GM20000 (cell line): Measurements from ENCODE around the gene FITM2.
A peak's percentile ranks its signal among the peaks of the same experiment; 100 is the strongest.

Experiments
- DNase-seq: peaks from one replicate; pipeline ENCODE4 v3.0.0; 2012; ENCODE audit warnings: low spot score
- TF ChIP-seq, protein P1 (sequence below): IDR thresholded peaks from 2 replicates; pipeline ENCODE4 v1.5.1; 2012; ENCODE audit warnings: mild to moderate bottlenecking, control low read depth; ENCODE audit errors: extremely low read depth, missing control alignments

Gene FITM2, protein sequence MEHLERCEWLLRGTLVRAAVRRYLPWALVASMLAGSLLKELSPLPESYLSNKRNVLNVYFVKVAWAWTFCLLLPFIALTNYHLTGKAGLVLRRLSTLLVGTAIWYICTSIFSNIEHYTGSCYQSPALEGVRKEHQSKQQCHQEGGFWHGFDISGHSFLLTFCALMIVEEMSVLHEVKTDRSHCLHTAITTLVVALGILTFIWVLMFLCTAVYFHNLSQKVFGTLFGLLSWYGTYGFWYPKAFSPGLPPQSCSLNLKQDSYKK

DNA sequence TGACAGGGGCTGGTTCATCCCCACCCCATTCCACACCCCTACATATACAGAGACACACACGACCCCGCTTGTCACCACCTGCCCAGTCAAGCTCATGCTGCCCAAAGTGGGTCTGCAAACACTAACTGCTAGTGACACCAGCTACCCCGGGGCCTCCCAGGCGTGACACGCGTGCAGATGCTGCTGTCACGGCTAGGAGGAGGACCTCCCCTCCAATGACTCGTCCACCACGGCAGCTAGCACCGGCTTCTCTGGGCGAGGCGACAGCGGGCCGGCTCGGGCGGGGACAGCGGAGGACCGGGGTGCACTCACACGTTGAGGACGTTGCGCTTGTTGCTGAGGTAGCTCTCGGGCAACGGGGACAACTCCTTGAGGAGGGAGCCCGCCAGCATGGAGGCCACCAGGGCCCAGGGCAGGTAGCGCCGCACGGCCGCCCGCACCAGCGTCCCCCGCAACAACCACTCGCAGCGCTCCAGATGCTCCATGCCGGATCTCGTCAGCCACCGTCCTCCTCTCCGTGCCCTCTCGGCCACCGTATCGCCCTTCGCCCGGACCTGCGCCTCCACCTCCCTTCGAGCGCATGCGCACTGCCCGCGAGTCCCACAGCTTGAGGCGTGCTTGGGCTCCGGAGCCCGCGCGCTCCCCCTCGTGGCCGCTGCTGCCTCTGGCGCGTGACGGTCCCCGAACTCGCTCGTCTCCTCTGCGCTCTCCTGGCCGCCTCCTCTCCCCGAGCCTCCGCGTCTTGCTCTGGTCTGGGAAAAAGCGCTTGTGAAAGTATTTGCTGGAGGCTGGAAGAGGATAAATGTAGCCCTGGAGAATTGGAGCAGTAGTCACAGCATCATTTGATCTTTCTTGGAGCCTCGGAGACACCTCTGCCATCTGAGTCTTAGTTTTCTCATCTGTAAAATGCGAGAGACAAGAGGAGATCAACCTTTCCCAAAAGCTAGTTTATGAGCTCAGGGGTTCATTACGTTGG is at the start of gene FITM2:
TSS of gene FITM2 (minus strand) at position 539 of the 976 bp plus-strand sequence. CDS start at position 485, 54 bp downstream.
- TF ChIP-seq, protein P1, sequence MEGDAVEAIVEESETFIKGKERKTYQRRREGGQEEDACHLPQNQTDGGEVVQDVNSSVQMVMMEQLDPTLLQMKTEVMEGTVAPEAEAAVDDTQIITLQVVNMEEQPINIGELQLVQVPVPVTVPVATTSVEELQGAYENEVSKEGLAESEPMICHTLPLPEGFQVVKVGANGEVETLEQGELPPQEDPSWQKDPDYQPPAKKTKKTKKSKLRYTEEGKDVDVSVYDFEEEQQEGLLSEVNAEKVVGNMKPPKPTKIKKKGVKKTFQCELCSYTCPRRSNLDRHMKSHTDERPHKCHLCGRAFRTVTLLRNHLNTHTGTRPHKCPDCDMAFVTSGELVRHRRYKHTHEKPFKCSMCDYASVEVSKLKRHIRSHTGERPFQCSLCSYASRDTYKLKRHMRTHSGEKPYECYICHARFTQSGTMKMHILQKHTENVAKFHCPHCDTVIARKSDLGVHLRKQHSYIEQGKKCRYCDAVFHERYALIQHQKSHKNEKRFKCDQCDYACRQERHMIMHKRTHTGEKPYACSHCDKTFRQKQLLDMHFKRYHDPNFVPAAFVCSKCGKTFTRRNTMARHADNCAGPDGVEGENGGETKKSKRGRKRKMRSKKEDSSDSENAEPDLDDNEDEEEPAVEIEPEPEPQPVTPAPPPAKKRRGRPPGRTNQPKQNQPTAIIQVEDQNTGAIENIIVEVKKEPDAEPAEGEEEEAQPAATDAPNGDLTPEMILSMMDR: peak; percentile 90
- DNase-seq: peak; percentile 99

DNA sequence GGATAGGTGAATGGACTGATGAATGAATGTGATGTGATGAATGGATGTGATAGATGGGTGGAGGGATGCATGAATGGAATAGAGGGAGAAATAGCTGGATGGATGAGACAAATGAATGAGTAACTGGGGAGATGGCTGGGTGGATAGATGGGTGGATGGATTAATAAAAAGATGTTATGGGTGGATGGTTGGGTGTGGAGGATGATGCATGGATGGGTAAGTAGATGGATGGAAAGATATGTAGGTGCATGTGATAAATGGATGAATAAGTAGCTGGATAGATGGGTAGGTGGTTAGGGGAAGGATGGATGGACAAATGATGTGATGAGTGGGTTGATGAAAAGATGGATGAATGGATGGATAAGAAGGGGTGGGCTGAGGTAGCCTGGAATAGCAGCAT is 49.2 kb upstream of the FITM2 start:
- TF ChIP-seq, protein P1: no peak
- no peak for DNase-seq

DNA sequence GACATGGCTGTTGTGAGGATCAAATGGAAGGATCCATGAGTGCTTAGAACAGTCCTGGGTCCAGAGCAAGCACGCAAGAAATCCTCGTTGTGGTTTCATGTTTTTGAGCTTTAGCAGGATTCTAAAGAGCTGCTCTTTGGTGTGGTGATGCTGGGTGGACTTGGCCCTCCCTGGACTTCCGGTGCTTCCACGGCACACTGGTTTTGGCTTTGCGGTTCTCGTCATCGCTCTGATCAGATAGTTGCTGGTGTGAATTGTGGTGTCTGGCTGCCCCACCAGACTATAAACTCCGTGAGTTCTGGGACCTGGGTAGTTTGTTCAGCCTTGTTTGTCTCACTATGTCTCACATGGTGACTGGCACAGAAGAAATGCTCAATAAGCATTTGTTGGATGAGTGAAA is 47.8 kb upstream of the FITM2 start:
- no peak for DNase-seq
- TF ChIP-seq, protein P1: no peak

DNA sequence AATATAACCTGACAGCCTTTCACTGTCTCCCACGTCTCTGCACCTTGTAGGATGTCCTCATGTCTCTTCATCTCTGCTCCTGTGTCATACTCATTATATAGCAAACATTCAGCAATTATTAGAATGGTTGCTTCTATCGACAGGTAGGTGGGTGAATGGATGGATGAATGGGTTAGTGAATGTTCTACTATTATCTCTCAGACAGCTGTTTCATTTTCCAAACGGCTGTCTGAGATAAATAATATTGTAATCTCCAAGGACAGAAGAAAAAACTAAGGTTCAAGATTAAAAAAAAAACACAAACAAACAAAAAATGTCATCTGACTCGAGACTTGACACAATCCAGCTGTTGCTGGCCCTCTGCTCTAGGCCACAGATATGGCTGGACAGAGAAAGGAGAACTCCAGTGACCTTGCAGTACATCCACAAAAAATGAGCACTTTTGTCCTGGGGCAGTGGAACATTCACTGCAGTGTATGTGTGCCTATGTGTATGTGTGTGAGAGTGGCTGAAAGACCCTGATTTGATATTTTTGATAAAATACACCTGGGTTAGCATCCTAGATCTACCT is 46.6 kb upstream of the FITM2 start:
- TF ChIP-seq, protein P1: no peak

DNA sequence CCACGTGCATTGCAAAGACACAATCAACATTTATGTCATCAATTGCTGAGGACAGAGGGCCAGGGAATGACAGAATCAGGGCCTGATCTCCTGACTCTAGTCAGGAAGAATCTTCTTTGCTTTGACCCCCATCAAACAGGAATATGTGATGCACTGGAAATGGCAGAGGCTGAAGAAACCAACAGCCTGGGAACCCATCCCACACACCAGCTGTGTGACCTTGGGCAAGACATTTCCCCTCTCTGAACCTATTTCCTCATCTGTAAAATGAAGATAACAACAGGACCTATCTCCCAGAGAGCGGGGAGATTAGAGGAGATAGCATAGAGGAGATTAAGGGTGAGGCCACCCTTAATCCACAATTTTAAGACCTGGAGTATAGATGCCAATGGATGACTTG is 46.0 kb upstream of the FITM2 start:
- TF ChIP-seq, protein P1: no peak
- no peak for DNase-seq

More for the DNA sequence above, 46.6 kb upstream of the FITM2 start:
- DNase-seq: no peak

DNA sequence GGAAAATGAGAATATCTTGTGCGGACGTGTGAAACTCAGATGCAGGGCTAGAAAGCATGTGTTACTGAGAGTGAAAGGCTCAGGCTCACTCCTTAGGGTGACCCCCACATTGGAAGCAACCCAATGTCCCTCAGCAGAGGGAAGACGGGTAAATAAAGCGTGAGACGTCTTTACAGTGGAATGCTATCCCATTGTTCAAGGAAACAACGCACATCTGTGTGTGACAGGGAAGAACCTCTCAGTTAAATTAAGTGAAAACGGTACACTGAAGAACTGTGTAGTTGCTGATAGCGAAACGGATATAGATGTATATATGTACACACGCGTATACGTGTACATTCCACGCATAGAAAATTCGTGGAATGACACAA is 45.3 kb upstream of the FITM2 start:
- DNase-seq: no peak
- TF ChIP-seq, protein P1: no peak
